GM21786 (cell line): ENCODE measurements around the gene SLC31A2.
"Not testable (repeated sequence)": the region's sequence is repeated elsewhere in the genome, so short reads cannot be mapped to it uniquely, and the experiment has no call there.

ENCODE experiments used
- ATAC-seq: cut with Tn5 transposase; IDR thresholded peaks from one replicate; pipeline ENCODE4 v1.9.1; 2021; ENCODE audit not compliant: unreplicated experiment

The SLC31A2 gene

DNA sequence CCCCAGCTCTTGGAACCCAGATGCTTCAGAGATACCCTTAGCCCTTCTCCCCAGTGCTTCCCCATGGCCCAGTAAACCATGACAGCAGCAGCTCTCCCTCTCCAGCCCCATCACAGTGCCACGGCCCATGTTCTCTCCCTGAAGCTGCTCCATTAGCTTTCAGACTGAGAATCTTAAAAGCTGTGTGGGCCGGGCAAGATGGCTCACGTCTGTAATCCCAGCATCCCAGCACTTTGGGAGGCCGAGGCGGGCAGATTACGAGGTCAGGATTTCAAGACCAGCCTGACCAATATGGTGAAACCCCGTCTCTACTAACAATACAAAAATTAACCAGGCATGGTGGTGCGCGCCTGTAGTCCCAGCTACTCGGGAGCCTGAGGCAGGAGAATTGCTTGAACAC lies 1.2 kb upstream of the SLC31A2 start:
- not testable (repeated sequence) for ATAC-seq

DNA sequence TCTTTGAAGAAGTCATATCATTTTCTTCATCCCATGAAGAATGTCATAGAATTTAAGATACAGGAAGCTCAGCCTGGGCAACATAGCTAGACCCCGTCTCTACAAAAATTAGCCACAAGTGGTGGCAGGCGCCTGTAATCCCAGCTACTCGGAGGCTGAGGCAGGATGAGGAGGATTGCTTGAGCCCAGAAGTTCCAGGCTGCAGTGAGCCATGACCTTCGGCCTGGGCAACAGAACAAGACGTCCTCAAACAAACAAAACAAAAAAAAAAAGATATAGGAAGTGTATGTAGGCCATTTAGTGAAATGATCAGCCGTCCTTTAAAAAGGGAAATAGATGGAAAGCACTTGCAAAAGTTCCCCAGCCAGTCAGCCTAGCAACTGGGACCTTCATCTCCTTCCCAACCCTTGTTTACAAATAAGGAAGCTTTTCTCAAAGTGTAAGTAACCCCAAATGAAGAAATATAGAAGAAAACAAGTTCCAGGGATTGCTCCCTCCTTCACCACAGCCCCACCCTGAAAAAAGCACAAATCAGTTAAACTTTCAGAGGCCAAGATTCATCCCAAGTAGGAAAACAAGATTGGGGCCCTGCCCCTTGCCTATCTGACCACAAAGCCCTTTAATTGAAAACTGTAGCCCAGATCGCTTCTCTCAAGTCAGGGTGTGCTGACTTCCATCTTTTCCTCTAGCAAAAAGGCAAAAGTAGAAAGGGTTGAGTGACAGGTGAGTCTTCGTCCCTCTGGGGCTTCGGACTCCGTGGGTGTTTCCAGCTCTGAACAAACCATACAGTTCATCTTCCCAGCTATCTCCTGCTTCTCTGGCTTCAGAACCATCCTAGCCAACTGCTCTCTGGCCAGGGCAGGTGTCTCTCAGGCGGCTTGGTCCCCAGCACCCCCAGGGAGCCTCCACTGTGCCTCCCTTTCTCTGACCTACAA lies 1.2 kb downstream of the SLC31A2 start:
- no peak for ATAC-seq

DNA sequence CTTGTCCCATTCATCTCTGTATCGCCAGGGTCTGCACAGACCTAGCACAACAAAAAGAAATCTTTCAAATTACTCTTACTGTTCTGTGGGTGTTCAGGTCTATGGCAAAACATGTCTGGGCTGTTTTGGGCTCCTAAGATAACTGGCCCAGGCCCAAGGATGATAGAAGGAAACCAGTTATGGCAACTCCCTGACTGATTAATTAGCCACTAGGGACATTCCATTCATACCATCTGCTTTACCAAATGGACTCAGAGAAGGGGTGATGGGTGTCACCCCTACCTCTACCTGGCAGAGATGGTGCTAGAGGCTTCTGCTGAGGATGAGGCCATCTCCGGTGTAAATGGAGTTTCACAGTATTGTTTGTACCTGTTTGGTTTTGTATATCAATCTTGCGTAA lies 1.9 kb downstream of the SLC31A2 start:
- ATAC-seq, result no peak

DNA sequence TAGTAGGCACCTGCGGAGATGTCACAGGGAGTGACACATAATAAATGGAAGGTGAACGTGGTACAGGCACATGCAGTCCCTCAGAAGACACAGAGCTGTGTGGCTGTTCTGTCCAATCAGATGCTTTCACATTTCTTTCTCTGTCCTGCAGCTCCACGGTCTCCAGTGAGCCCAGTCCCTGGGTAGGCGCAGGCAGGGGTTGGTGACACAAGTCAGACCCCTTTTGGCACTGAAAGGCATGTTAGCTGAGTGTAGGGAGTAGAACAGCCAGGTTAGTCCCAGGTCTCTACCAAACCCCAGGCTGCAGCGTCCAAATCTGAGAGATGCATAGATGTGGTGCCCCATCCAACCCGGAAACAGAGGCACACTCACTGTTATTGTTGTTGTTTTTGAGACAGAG lies 2.8 kb downstream of the SLC31A2 start:
- ATAC-seq, result no peak

DNA sequence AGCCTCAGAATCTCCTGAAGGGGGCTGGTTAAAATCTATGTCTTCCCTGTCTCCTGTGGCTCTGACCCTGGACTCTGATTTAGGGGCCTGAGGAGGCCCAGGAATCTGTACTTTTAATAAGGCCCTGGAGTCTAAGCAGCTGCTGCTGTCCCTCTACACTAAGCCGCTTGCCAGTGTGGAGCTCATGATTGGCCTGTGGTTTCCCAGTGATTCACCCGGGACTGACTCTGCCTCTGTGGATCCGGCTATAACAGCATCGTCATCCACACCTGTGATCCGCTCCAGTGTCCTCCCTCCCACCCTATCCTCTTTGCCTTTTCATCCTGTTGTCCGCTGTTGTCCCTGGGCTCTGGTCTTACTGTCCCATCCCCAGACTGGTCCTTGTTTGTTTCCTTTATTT lies 3.7 kb downstream of the SLC31A2 start:
- no peak for ATAC-seq

DNA sequence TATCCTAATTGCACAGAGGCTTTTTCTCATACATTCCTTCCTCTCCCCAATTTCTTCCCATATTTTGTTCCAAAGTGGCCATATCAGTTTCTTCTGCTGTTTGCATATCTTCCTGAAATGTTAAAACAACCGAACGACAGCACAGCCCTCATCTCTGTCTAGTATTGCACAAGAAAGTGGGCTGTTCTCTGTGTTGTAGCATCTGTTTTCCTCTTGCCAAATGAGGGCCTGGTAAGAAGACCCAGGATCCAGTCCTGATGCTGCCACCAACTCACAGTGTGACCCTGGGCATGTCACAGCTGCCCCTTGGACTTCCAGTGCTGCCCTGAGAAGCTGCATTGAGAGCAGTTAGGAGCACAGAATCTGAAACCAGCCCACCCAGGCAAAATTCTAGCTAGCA lies 4.1 kb downstream of the SLC31A2 start:
- ATAC-seq, result no peak

DNA sequence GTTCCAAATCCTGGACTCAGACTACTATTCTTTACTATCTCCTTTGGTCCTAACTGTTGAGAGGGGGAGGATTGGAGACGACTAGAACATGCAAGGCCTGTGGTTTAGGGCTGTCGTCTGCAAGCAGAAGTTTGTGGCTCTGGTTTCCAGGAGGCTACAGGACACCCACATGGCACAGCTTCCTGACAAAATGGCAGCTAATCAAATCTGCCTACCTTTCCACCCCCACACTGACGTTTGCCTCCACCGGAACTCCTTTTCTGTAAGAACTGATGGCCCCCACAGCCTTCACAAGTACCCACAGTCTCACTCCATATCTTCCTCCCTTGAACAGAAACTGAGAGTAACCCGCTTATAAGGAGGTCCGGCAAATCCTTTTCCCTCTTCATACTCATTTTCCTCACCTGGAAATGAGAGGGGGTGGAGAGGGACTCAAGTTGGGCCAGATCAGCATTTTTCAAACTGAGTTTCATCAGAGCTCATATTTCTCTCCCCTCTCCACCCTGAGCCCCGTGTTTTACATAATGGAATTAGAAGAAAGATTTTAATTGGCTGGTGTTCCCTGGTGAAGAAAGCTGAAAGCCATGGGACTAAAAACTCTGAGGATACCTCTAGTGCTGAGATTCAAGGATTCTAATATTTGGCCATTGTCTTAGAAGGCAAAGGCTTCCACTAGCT lies 5.2 kb downstream of the SLC31A2 start:
- ATAC-seq, result no peak

DNA sequence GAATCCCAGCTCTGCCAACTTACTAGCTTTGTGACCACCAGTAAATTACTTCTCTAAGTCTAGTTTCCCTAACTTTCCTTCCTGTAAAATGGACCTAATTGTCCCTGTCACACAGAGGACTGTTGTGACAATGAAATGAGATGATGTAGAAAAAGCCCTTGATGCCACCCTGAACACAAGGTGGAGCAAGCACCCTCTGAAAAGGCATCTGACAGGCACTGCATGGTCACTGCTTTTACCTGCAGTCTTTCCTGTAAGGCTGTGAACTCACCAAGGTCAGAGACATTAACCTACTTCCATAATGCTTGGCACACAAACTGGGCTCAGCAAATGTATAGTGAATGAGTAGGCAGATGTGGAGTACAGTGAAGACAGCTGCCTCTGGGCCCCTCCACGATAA lies 6.1 kb downstream of the SLC31A2 start:
- no peak for ATAC-seq

DNA sequence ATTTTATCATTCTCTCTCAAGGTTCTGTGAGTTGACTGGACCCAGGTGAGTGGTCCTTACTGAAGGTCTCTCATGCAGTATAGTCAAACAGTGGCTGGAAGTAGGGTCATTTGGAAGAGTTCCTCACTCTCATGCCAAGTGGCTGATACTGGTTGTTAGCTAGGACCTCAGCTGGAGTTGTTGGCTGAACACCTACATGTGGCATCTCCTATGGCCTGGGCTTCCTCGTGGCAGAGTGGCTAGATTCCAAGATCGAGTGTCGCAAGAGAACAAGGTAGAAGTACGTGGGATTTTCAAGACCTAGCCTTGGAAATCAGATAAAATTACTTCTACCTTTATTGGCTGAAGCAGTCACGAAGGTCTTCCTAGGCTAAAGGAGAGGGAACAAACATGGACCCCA lies 7.6 kb downstream of the SLC31A2 start:
- ATAC-seq, result no peak

DNA sequence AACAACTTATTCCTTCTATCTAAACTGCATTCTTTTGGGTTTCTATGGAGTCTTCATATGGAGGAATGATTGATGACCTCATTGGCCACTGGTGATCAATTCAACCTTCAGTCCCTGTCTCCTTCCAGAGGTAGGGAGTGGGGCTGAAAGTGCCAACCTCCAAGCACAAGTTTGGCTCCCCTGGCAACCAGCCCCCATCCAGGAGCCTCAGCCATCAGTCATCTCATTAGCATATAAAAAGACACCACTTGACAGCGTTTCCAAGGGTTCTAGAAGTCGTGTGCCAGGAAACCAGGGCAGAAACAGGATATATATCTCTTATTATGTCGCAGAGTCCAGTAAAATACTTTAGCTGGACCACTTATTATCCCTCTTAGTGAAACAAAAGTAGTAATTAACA lies 9.8 kb downstream of the SLC31A2 start:
- ATAC-seq, result no peak

DNA sequence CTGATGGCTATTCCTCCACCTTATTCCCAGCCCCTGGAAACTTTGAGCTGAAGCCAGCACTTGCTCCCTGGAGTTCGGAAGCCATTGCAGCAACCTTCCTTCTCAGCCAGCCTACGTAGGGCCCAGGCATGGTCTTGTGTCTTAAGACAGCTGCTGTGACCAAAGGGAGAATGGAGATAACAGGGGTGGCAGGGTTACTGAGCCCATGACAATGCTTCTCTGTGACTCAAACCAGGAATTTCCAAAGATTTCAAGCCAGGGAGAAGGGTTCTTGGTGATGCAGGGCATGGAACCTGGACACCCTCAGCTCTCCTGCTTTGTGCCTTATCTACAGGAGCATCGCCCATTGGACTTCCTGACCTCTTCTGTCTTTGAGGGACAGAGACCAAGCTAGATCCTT lies 12.2 kb downstream of the SLC31A2 start:
- no peak for ATAC-seq

DNA sequence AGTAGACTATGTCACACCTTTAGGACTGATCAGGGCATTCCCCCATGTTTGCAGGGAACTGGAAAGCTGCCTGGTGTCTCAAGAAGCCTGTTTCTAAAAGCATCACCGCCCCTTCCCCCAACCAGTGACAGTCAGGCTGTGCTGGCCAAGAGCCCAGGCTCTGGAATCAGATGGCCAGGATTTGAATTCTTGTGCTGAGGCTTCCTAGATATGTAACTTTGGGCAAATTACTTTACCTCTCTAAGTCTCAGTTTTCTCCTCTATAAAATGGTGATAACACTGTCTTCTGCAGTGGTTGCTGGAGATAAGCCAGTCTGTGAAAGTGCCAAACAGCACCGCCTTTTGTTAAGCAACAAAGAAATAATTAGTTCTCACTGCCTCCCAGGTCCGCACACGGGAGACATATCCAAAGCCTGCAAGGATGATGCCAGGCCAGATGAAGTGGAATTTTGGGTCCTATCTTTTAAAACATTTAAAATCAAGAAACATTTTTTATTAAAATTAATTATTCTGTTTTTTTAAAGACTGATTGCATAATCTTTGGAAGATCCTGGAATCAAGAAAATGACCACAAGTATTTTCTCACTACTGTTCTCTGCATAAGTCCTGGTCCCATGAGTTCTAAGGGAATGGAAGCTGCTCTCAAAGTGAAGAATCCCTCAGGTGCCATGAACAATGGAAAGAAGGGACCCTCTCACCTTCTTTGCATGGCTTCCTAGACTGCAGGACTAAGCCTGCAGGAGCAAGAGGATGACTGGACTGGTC lies 13.9 kb downstream of the SLC31A2 start:
- no peak for ATAC-seq

DNA sequence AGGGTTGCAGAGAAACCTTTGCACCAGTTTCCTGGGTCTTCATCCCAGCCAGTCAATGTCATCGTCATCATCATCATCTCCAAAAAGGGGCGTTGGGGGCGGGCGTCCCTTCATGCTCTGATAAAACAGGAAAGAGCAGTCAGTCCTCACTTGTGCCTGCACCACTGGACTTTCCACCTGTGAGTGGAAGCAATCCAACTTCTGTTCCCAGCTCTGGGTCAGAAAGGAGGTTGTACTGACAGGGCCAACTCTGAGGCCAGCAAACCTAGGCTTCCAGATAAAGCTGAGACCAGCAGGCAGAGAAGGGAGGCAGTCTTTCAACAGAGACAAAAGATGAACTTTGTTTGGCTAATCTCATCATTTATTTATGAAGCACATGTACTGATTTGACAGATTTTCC lies 15.2 kb downstream of the SLC31A2 start:
- ATAC-seq, result no peak

DNA sequence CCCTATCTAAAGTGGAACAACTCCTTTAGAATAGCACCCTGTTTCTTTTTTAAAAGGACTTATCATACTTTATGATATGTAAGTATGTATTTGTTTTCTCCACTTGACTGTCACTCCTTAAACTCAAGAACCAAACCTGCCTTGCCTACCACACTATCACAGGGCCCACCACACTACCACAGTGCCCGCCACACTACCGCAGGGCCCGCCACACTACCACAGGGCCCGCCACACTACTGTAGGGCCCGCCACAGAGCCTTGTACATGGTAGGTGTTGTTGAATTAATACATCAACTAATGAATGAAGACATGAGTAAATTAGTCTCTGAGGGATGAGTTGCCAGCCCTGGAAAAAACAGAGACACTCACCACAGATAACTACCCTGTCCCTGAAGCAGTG lies 18.0 kb downstream of the SLC31A2 start:
- no peak for ATAC-seq

DNA sequence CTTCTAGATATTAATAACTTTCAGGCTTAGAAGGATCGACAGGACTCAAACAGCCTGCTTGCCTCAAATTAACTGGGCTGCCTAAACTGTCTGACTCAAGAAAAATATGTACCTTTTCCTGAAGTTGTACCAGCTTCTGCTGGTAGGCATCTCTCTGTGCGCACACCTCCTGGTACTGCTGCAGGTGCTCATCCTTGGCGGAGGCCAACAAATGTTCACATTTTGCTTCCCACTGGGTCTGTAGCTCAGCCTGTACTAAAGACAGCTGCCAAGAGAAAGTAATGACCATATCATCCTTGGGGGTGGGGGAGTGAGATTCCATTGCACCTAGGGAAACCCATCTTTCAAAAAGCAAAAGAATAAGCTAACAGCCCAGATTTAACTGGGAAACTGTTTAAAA lies 22.5 kb downstream of the SLC31A2 start:
- ATAC-seq, result no peak

DNA sequence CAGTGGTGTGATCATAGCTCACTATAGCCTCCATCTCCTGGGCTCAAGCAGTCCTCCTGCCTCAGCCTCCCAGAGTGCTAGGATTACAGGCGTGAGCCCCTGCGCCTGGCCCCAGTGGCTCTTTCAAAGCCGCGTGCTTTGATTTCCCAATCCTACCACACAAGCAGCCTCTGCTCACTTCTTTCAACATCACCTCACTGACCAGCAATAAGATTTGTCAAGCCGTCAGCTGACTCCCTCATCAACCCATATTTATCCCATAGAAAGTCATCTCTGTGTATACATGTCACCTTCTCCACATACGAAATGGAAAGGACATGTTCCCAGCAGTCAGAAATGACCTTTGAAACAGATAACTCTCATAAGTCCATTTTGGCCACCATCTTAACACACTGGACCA lies 26.0 kb downstream of the SLC31A2 start:
- no peak for ATAC-seq

DNA sequence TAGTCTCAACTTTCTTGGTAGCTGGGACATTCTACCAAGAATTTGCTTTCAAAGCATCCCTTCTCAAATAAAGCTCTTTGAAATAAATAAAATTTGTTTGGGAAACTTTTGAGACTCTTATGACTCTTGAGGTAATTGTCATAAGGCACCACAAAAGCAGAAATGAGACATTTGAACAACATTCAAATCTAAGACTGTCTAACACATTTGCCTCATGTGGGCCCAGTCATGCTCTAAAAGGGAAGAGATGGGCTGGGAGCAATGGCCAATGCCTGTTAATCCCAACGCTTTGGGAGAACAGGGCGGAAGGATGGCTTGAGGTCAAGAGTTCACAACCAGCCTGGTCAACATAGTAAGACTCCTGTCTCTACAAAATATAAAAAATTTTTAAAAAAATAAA lies 26.4 kb downstream of the SLC31A2 start:
- no peak for ATAC-seq

DNA sequence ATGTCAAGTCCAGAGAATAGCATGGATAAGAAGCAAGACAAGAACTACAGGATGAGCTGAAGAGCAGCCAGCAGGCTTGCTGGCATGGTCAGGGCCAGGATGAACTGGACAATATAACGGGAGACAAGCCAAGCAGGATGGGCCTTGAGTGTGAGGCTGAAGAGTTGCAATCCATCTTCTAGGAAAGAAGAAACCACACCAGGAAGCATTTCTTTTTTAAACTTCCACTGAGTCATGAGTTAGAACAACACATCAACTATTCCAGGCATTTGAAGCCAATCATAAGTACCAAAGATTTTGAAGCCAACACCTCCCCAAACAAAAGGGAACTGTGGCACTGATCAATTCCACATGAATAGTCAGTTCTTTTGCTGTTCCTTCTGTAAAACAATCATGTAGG lies 27.3 kb downstream of the SLC31A2 start:
- no peak for ATAC-seq

DNA sequence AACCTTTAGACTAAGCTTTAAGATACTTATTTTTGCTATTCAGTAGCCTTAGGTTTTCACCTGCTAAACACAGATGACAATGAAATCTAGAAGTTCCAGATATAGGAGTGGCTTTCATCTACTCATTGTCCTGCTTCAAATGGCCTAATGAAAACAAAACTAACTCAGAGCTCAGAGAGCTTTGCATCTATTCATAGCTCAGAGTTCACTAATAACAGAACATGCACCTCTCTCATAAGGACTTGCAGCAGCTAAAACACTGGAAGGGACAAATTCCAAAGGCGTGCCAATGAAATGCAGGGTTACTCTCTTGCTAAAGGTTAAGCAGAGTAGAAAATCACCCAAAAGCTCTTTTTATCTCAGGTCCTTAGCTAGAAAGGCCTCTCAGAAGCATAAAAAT lies 29.0 kb downstream of the SLC31A2 start:
- ATAC-seq, result no peak

DNA sequence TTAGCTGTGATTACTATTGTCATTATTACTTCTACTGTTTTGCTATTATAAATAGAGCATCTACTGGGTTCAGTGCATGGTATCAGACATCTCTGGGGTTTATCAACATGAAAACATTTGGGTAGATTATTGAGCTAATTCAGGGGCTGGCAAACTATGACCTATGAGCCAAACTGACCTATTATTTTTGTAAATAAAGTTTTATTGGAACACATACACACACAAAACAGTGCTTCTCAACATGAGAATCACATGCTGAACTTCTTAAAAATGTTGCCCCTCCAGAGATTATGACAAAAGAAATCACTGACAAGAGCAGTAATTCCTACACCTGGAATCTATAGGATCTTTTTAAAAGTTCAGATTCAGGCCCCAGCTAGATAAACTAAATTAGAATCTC lies 30.4 kb downstream of the SLC31A2 start:
- ATAC-seq, result no peak

DNA sequence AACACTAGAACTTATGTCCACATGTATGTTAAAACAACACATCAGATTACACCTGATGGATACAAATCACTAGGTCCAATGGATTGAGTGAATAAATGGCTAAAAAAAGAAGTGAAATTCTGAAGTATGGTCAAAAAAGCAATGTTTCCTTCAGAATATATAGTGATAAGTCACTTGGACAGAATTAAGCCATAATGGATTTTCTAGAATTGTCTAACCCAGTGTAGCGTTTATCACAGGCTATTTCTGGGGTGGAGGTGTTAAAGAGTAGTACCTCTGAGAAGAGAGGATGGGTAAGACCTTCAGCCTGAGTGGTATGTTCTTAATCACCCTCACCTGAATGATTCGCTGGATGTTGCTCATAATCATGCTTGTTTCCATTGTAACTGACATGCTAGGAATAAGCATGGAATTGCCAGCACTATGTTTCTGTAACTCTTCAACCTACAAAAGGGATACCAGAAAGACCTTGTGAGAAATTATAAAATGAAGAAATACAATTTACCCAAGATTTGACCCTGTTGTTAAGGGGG lies 33.2 kb downstream of the SLC31A2 start:
- ATAC-seq, result no peak

DNA sequence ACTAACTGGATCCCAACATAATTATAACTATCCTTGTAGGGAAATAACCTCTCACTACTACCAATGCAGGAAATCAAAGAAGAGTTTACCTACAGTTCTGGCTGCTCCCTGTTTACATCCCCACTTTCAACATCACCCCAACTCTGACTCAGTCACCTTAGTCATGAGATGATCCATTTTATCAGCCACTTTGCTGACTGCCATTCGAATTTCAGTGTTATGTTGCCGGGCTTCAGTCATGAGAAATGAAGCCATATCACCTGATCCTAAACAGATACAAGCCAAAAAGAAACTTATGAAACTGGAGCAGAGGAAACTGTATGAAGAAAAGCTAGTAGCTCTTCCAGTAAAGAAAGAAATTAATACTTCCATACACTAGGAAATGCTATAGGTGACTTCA lies 33.7 kb downstream of the SLC31A2 start:
- no peak for ATAC-seq
